Osteoblast (primary cell): ENCODE data around the gene CNOT6L. TPM values are rescaled to one million over a fixed set of nuclear protein-coding genes. Genes with fewer than 3 reads are reported as not detected.

ENCODE experiments used
- DNase-seq: peaks from one replicate; pipeline ENCODE4 v3.0.0; 2011; ENCODE audit warnings: low spot score, mixed read lengths; ENCODE audit not compliant: insufficient read length; ENCODE audit errors: missing footprints
- H2AFZ ChIP-seq: 2 replicates; pipeline ENCODE4 v1.6.0; 2011; ENCODE audit warnings: mild to moderate bottlenecking, low read length
- H3K27ac ChIP-seq: 2 replicates; pipeline ENCODE4 v1.5.1; 2011; ENCODE audit warnings: mild to moderate bottlenecking, low read depth, low read length, moderate library complexity
- H3K27me3 ChIP-seq: 2 replicates; pipeline ENCODE4 v1.6.0; 2012; ENCODE audit warnings: mild to moderate bottlenecking, control low read depth, inconsistent platforms, low read length, moderate library complexity; ENCODE audit not compliant: insufficient read depth
- H3K36me3 ChIP-seq: 2 replicates; pipeline ENCODE4 v1.5.1; 2011; ENCODE audit warnings: mild to moderate bottlenecking, low read length, control low read depth, moderate library complexity; ENCODE audit not compliant: insufficient read depth
- H3K4me1 ChIP-seq: 2 replicates; pipeline ENCODE4 v1.5.1; 2011; ENCODE audit warnings: mild to moderate bottlenecking, low read length, control low read depth, moderate library complexity; ENCODE audit not compliant: insufficient read depth
- H3K4me2 ChIP-seq: 2 replicates; pipeline ENCODE4 v1.6.0; 2011; ENCODE audit warnings: mild to moderate bottlenecking, low read length; ENCODE audit not compliant: insufficient read depth
- H3K4me3 ChIP-seq: fragments of 200-600 bp; sonication (generic); 3 replicates; pipeline ENCODE4 v1.5.1; 2012; ENCODE audit warnings: mild to moderate bottlenecking, low read length, inconsistent platforms; ENCODE audit not compliant: insufficient read depth
- H3K79me2 ChIP-seq: 2 replicates; pipeline ENCODE4 v1.6.0; 2012; ENCODE audit warnings: mild to moderate bottlenecking, low read length, control low read depth, inconsistent platforms; ENCODE audit not compliant: insufficient read depth
- H3K9me3 ChIP-seq: 2 replicates; pipeline ENCODE4 v1.5.1; 2011; ENCODE audit warnings: low read depth, low read length, control low read depth
- H4K20me1 ChIP-seq: 2 replicates; pipeline ENCODE4 v1.6.0; 2012; ENCODE audit warnings: mild to moderate bottlenecking, low read length, control low read depth; ENCODE audit not compliant: insufficient read depth
- CTCF ChIP-seq: IDR thresholded peaks from 2 replicates; pipeline ENCODE4 v1.5.1; 2011; ENCODE audit warnings: mild to moderate bottlenecking, low read depth, low read length, moderate library complexity; ENCODE audit errors: extremely low read depth
- total RNA-seq: library from RNA; depleted of rRNA; stranded (reverse); fragments of >200 nt; gene quantifications from 2 replicates; pipeline ENCODE4 v1.2.3, GENCODE V29; 2012

The CNOT6L gene
- total RNA-seq, 1 donor: 15.2 TPM

GRCh38 chr4:77818073-77818601 is 1.0 kb downstream of the CNOT6L start:
- peak; percentile 49 for TF ChIP-seq CTCF
- peak overlapping the region; percentile 81 for H2AFZ ChIP-seq
- peaks cover 15% of the 10 kb centered on the region for H3K4me1 ChIP-seq
- H3K36me3 ChIP-seq: no peaks in the 10 kb centered on the region
- peak; percentile 96 for DNase-seq
- peak overlapping the region; percentile 85 for H3K4me3 ChIP-seq
- peaks cover 49% of the 10 kb centered on the region for H3K79me2 ChIP-seq
- H4K20me1 ChIP-seq: peaks cover 30% of the 10 kb centered on the region
- peak overlapping the region; percentile 78 for H3K27ac ChIP-seq
- peak overlapping the region; percentile 88 for H3K4me2 ChIP-seq
- no peaks in the 10 kb centered on the region for H3K27me3 ChIP-seq
- no peaks in the 10 kb centered on the region for H3K9me3 ChIP-seq

- H3K4me3 ChIP-seq: peak overlapping the region; percentile 85
- no peak for TF ChIP-seq CTCF
- peaks cover 54% of the 10 kb centered on the region for H3K79me2 ChIP-seq
- H2AFZ ChIP-seq: peak overlapping the region; percentile 81
- H3K36me3 ChIP-seq: no peaks in the 10 kb centered on the region
- no peaks in the 10 kb centered on the region for H3K27me3 ChIP-seq
- H4K20me1 ChIP-seq: peaks cover 30% of the 10 kb centered on the region
- peak overlapping the region; percentile 88 for H3K4me2 ChIP-seq
- H3K4me1 ChIP-seq: peaks cover 15% of the 10 kb centered on the region
- no peaks in the 10 kb centered on the region for H3K9me3 ChIP-seq
- H3K27ac ChIP-seq: peak overlapping the region; percentile 78
- peak; percentile 63 for DNase-seq
Measured at GRCh38 chr4:77817304-77818072, 1.7 kb downstream of the CNOT6L start.

- peaks cover 62% of the 10 kb centered on the region for H3K79me2 ChIP-seq
- peaks cover 15% of the 10 kb centered on the region for H3K4me1 ChIP-seq
- H3K27me3 ChIP-seq: no peaks in the 10 kb centered on the region
- no peak overlapping the region for H2AFZ ChIP-seq
- H3K4me3 ChIP-seq: no peak overlapping the region
- no peaks in the 10 kb centered on the region for H3K36me3 ChIP-seq
- no peak overlapping the region for H3K27ac ChIP-seq
- no peak for DNase-seq
- TF ChIP-seq CTCF: no peak
- no peaks in the 10 kb centered on the region for H3K9me3 ChIP-seq
- no peak overlapping the region for H3K4me2 ChIP-seq
- H4K20me1 ChIP-seq: peaks cover 30% of the 10 kb centered on the region
Measured at GRCh38 chr4:77816546-77816945, 2.6 kb downstream of the CNOT6L start.

GRCh38 chr4:77815636-77816035 is 3.5 kb downstream of the CNOT6L start:
- Histone ChIP-seq H2AFZ (no peak overlapping the region), H3K27ac (no peak overlapping the region), H3K4me3 (no peak overlapping the region), H3K36me3 (no peaks in the 10 kb centered on the region), H3K27me3 (no peaks in the 10 kb centered on the region), H3K79me2 (peaks cover 71% of the 10 kb centered on the region), H3K4me1 (peaks cover 9% of the 10 kb centered on the region), H3K9me3 (no peaks in the 10 kb centered on the region), H4K20me1 (peaks cover 30% of the 10 kb centered on the region), H3K4me2 (no peak overlapping the region)
- no peak for TF ChIP-seq CTCF
- no peak for DNase-seq
